ENCODE results near the gene MMS19. TPM values are rescaled to one million over a fixed set of nuclear protein-coding genes. Genes with fewer than 3 reads are reported as not detected.

MMS19 gene
- total RNA-seq, 4 donors from 2014 or later: 80.4 to 90.2 (median 88.4) TPM

DNA sequence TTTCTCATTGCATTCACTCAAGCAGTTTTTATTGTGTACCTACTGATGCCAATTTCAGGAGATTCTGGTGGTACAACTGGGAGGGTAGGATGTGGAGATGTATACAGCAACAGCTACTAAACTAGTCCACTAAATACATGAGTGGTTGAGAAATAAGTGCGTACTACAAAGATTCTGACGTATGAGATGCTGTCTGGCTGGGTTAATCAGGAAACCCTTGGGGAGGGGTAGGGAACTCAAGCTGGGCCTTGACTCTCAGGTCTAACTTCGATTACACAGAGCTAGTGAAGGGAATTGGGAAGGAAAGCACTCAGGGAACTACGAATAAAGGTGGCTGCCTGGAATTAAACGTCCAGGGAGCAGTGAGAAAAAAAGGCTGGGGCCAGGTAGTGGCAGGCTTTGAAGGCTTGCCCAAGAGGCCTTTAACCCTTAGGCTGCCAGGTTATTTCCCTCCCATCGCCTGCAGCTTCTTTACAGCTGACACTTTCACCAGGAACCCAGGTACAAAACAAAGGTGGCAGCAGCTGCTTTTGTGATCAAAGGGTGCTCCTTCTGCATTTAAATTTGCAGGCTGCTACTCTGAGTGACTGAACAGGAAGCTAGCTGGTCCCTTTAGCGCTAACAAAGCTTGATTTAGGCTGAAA is 3.2 kb downstream of the MMS19 start:
- Histone ChIP-seq H3K27me3 (no peaks in the 10 kb centered on the region), H3K4me3 (no peak overlapping the region), H3K4me1 (peaks cover 0 to 66% (median 32%) of the 10 kb centered on the region in 4 donors), H3K9me3 (no peaks in the 10 kb centered on the region), H3K36me3 (peaks cover 0 to 3% (median 0%) of the 10 kb centered on the region in 3 donors), H3K27ac (peak overlapping the region in 2 of 4 donors; percentile 68 to 73)
- no peak for TF ChIP-seq EP300 (IDR thresholded peaks at IDR 0.05)
- no peak for TF ChIP-seq CTCF (IDR thresholded peaks at IDR 0.05)
- no peak for TF ChIP-seq POLR2A (IDR thresholded peaks at IDR 0.05)
- DNase-seq (ENCODE audit: low spot score in 2 of 2): no peak
- WGBS, 2 donors: 36 to 40% methylated on average over 7 of the region's 7 CpGs

DNA sequence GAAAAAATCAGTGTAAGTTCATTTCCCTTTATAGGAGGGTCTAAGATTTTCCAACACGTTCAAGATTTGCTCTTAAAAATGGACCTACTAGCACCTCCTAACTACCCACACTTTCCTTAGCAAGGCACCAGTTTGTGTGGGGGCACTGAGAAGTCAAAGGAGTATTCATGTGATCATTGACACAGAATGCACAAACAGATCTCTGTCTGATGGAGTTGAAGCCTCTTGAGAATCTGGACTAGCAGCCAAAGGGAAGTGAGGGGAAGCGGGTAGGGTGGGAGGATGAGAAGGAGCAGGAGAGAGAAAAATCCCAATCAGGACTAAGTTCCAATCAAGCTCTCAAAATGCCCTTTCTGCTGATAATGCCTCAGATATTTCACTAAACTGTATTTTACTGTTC is 4.1 kb downstream of the MMS19 start:
- Histone ChIP-seq H3K27me3 (no peaks in the 10 kb centered on the region), H3K4me3 (no peak overlapping the region), H3K36me3 (peaks cover 0 to 3% (median 0%) of the 10 kb centered on the region in 3 donors), H3K27ac (peak overlapping the region in 2 of 4 donors; percentile 68 to 73), H3K9me3 (no peaks in the 10 kb centered on the region), H3K4me1 (peaks cover 0 to 72% (median 31%) of the 10 kb centered on the region in 4 donors)
- peak in 1 of 2 donors; percentile 32 for TF ChIP-seq EP300 (IDR thresholded peaks at IDR 0.05)
- no peak for TF ChIP-seq CTCF (IDR thresholded peaks at IDR 0.05)
- no peak for DNase-seq (ENCODE audit: low spot score in 2 of 2)
- 15 to 18% methylated on average over 2 of the region's 2 CpGs for WGBS, 2 donors

DNA sequence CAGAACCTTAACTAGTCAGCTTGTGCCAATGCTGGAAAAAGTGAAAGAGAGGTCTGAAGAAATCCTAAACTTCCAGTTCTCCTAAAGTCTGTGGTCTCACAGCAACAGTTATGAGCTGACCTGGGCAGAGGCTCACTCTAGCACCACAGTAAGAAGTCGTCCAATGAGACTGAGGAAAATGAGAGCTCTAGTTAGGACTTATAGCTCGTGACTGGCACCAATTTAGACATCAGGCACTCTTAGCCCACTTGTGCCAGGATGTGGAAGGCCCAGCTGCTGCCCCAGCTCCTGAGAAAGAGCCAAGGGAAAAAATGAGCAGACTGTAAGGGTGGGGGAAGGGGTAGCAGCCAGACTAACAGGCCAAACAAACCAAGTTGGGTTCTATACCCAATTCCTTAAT is 7.6 kb downstream of the MMS19 start:
- no peak for DNase-seq (ENCODE audit: low spot score in 2 of 2)
- Histone ChIP-seq H3K4me3 (no peak overlapping the region), H3K27ac (peak overlapping the region in 2 of 4 donors; percentile 22 to 39), H3K36me3 (peaks cover 0 to 9% (median 0%) of the 10 kb centered on the region in 3 donors), H3K4me1 (peaks cover 0 to 62% (median 18%) of the 10 kb centered on the region in 4 donors), H3K9me3 (no peaks in the 10 kb centered on the region), H3K27me3 (no peaks in the 10 kb centered on the region)
- TF ChIP-seq POLR2A (IDR thresholded peaks at IDR 0.05) (no peak), CTCF (IDR thresholded peaks at IDR 0.05) (no peak), EP300 (IDR thresholded peaks at IDR 0.05) (no peak)
- 33 to 50% methylated on average over 2 of the region's 2 CpGs for WGBS, 2 donors

DNA sequence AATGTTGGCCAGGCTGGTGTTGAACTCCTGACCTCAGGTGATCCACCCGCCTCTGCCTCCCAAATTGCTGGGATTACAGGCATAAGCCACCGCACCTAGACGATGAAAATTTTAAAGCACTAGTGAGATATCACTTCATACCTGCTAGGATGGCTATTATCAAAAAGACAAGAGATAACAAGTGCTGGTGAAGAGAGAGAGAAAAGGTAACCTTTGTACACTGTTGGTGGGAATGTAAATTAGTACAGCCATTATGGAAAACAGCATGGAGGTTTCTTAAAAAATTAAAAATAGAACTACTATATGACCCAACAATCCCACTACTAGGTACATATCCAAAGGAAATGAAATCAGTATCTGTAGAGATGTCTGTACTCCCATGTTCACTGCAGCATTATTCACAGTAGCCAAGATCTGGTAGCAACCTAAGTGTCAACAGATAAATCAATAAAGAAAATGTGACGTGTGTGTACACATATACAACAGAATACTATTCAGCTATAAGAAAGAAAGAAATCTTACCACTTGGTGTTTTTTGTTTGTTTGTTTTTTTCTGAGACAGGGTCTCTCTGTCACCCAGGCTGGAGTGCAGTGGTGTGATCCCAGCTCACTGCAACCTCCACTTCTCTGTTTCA is 12.5 kb downstream of the MMS19 start:
- H3K4me3 ChIP-seq: no peak overlapping the region
- H3K4me1 ChIP-seq: peaks cover 0 to 37% (median 1%) of the 10 kb centered on the region in 4 donors
- 92 to 95% methylated on average over 4 of the region's 4 CpGs for WGBS, 2 donors
- TF ChIP-seq EP300 (IDR thresholded peaks at IDR 0.05): no peak
- TF ChIP-seq POLR2A (IDR thresholded peaks at IDR 0.05): no peak
- no peak for TF ChIP-seq CTCF (IDR thresholded peaks at IDR 0.05)
- no peaks in the 10 kb centered on the region for H3K9me3 ChIP-seq
- no peak overlapping the region for H3K27ac ChIP-seq
- H3K36me3 ChIP-seq: peaks cover 0 to 42% (median 3%) of the 10 kb centered on the region in 3 donors
- no peaks in the 10 kb centered on the region for H3K27me3 ChIP-seq
- no peak for DNase-seq (ENCODE audit: low spot score in 2 of 2)

DNA sequence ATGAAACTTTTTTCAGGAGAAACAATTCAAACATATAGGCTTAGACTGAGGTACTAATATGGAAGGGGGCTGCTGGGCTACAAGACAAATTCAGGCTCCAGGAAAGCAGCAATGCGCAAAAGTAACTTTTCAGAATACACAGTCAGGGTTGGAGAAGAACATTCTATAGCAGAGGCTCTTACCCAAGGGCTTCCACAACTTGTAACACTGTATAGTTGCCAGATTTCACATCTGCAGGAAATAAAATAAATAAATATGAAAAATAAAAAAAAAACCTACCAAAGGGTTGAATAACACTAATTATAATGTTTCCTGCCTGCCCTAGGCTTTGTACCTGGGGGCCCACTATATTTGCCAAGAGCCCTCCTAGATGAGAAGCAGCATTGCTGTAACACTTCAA is 14.3 kb downstream of the MMS19 start:
- Histone ChIP-seq H3K36me3 (peaks cover 0 to 61% (median 13%) of the 10 kb centered on the region in 3 donors), H3K4me3 (no peak overlapping the region), H3K4me1 (peaks cover 0 to 18% (median 0%) of the 10 kb centered on the region in 4 donors), H3K9me3 (no peaks in the 10 kb centered on the region), H3K27ac (no peak overlapping the region), H3K27me3 (no peaks in the 10 kb centered on the region)
- 60 to 78% methylated on average over 1 of the region's 1 CpG for WGBS, 2 donors
- DNase-seq (ENCODE audit: low spot score in 2 of 2): no peak
- TF ChIP-seq CTCF (IDR thresholded peaks at IDR 0.05): no peak
- TF ChIP-seq EP300 (IDR thresholded peaks at IDR 0.05): no peak
- no peak for TF ChIP-seq POLR2A (IDR thresholded peaks at IDR 0.05)
